SK-N-SH treated with all-trans-retinoic acid at 6 μM for 48 hours (cell line): ENCODE measurements around the gene NELFE.

Experiments used
- ARNTL ChIP-seq: fragments of 450-650 bp; formaldehyde crosslinking; IDR thresholded peaks from 2 replicates; pipeline ENCODE4 v1.5.0; 2020; ENCODE audit warnings: low read depth, mild to moderate bottlenecking, moderate library complexity, borderline replicate concordance
- BACH2 ChIP-seq: fragments of 250-450 bp; sonication (Bioruptor Pico); IDR thresholded peaks from 2 replicates; pipeline ENCODE4 v1.9.0; 2021; ENCODE audit warnings: mild to moderate bottlenecking, borderline replicate concordance
- GLIS3 ChIP-seq: fragments of 250-450 bp; sonication (Bioruptor Pico); IDR thresholded peaks from 2 replicates; pipeline ENCODE4 v1.5.0; 2020; ENCODE audit warnings: mild to moderate bottlenecking, moderate library complexity
- ISL1 ChIP-seq: fragments of 250-450 bp; sonication (Bioruptor Pico); IDR thresholded peaks from 2 replicates; pipeline ENCODE4 v2.1.2; 2022; ENCODE audit warnings: mild to moderate bottlenecking, moderate library complexity
- PPARA ChIP-seq: fragments of 250-450 bp; sonication (Bioruptor Pico); IDR thresholded peaks from 2 replicates; pipeline ENCODE4 v1.5.0; 2020; ENCODE audit warnings: mild to moderate bottlenecking, borderline replicate concordance
- RARB ChIP-seq: fragments of 250-450 bp; sonication (Bioruptor Pico); IDR thresholded peaks from 2 replicates; pipeline ENCODE4 v1.8.0; 2021; ENCODE audit warnings: mild to moderate bottlenecking, moderate library complexity
- TOX ChIP-seq: fragments of 250-450 bp; sonication (Bioruptor Pico); IDR thresholded peaks from 2 replicates; pipeline ENCODE4 v1.8.0; 2021; ENCODE audit warnings: mild to moderate bottlenecking, moderate library complexity, borderline replicate concordance
- ZC3H10 ChIP-seq: fragments of 250-450 bp; sonication (Bioruptor Pico); IDR thresholded peaks from 2 replicates; pipeline ENCODE4 v1.5.1; 2021; ENCODE audit warnings: mild to moderate bottlenecking, moderate library complexity
- ZNF565 ChIP-seq: fragments of 450-650 bp; formaldehyde crosslinking; conservative IDR thresholded peaks from 2 replicates; pipeline ENCODE4 v1.5.0; 2020; ENCODE audit warnings: low read depth, mild to moderate bottlenecking, moderate library complexity
- ZNF70 ChIP-seq: fragments of 450-650 bp; formaldehyde crosslinking; IDR thresholded peaks from 2 replicates; pipeline ENCODE4 v1.5.0; 2020; ENCODE audit warnings: mild to moderate bottlenecking, moderate library complexity
- TF ChIP-seq, protein P1 (sequence below): fragments of 250-450 bp; sonication (Bioruptor Pico); IDR thresholded peaks from 2 replicates; pipeline ENCODE4 v1.8.0; 2021; ENCODE audit warnings: low read depth, mild to moderate bottlenecking, moderate library complexity, borderline replicate concordance
- TF ChIP-seq, protein P2 (sequence below): fragments of 250-450 bp; sonication (Bioruptor Pico); IDR thresholded peaks from 2 replicates; pipeline ENCODE4 v1.5.1; 2021; ENCODE audit warnings: mild to moderate bottlenecking, moderate library complexity
- TF ChIP-seq, protein P3 (sequence below): fragments of 250-450 bp; sonication (Bioruptor Pico); IDR thresholded peaks from 2 replicates; pipeline ENCODE4 v1.5.0; 2020; ENCODE audit warnings: mild to moderate bottlenecking, moderate library complexity
- TF ChIP-seq, protein P4 (sequence below): fragments of 250-450 bp; sonication (Bioruptor Pico); IDR thresholded peaks from 2 replicates; pipeline ENCODE4 v1.8.0; 2020; ENCODE audit warnings: mild to moderate bottlenecking, moderate library complexity, borderline replicate concordance

DNA sequence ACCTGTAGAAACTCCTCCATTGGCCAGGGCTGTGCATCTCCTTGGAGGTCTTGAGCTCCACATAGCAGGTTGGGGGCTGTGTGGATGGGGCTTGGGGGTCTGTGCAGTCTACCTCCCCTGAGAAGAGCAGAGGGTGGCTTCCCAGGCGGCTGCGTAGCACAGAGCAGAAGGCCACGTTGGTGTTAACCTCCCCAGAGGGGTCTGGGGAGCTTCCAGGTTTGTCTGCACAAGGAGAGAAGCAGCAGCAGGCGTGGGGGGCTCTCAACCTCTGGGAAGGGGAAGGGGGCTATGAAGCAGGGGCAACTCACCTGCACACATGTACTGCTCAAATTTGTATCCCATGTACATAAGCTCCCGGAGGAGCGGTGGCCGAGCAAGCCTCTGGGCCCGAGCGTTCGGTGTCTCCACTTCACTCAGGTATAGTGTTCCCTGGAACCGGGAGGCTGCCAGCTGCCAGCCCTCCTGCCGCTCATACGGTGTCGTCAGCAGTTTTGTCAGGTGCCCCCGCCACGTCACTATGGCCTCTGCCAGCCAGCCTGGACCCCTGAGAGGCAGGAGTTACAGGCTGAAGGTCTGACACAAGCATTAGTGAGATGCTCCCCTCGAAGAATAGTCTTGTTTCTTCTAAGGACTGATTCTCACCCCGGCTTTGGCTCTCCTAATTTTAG is 12.0 kb upstream of the NELFE start:
- no peak for TF ChIP-seq ISL1 (CRISPR knock-in tag)
- TF ChIP-seq, protein P1, sequence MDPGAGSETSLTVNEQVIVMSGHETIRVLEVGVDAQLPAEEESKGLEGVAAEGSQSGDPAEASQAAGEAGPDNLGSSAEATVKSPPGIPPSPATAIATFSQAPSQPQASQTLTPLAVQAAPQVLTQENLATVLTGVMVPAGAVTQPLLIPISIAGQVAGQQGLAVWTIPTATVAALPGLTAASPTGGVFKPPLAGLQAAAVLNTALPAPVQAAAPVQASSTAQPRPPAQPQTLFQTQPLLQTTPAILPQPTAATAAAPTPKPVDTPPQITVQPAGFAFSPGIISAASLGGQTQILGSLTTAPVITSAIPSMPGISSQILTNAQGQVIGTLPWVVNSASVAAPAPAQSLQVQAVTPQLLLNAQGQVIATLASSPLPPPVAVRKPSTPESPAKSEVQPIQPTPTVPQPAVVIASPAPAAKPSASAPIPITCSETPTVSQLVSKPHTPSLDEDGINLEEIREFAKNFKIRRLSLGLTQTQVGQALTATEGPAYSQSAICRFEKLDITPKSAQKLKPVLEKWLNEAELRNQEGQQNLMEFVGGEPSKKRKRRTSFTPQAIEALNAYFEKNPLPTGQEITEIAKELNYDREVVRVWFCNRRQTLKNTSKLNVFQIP (CRISPR knock-in tag) = no peak
- TF ChIP-seq, protein P2, sequence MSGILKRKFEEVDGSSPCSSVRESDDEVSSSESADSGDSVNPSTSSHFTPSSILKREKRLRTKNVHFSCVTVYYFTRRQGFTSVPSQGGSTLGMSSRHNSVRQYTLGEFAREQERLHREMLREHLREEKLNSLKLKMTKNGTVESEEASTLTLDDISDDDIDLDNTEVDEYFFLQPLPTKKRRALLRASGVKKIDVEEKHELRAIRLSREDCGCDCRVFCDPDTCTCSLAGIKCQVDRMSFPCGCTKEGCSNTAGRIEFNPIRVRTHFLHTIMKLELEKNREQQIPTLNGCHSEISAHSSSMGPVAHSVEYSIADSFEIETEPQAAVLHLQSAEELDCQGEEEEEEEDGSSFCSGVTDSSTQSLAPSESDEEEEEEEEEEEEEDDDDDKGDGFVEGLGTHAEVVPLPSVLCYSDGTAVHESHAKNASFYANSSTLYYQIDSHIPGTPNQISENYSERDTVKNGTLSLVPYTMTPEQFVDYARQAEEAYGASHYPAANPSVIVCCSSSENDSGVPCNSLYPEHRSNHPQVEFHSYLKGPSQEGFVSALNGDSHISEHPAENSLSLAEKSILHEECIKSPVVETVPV (CRISPR knock-in tag) = no peak
- TF ChIP-seq ARNTL (CRISPR knock-in tag) = no peak
- no peak for TF ChIP-seq ZNF70 (CRISPR knock-in tag)
- TF ChIP-seq ZNF565 (CRISPR knock-in tag) = no peak
- TF ChIP-seq, protein P3, sequence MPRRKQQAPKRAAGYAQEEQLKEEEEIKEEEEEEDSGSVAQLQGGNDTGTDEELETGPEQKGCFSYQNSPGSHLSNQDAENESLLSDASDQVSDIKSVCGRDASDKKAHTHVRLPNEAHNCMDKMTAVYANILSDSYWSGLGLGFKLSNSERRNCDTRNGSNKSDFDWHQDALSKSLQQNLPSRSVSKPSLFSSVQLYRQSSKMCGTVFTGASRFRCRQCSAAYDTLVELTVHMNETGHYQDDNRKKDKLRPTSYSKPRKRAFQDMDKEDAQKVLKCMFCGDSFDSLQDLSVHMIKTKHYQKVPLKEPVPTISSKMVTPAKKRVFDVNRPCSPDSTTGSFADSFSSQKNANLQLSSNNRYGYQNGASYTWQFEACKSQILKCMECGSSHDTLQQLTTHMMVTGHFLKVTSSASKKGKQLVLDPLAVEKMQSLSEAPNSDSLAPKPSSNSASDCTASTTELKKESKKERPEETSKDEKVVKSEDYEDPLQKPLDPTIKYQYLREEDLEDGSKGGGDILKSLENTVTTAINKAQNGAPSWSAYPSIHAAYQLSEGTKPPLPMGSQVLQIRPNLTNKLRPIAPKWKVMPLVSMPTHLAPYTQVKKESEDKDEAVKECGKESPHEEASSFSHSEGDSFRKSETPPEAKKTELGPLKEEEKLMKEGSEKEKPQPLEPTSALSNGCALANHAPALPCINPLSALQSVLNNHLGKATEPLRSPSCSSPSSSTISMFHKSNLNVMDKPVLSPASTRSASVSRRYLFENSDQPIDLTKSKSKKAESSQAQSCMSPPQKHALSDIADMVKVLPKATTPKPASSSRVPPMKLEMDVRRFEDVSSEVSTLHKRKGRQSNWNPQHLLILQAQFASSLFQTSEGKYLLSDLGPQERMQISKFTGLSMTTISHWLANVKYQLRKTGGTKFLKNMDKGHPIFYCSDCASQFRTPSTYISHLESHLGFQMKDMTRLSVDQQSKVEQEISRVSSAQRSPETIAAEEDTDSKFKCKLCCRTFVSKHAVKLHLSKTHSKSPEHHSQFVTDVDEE (CRISPR knock-in tag) = no peak
- TF ChIP-seq PPARA (CRISPR knock-in tag) = no peak
- TF ChIP-seq TOX = no peak
- TF ChIP-seq, protein P4, sequence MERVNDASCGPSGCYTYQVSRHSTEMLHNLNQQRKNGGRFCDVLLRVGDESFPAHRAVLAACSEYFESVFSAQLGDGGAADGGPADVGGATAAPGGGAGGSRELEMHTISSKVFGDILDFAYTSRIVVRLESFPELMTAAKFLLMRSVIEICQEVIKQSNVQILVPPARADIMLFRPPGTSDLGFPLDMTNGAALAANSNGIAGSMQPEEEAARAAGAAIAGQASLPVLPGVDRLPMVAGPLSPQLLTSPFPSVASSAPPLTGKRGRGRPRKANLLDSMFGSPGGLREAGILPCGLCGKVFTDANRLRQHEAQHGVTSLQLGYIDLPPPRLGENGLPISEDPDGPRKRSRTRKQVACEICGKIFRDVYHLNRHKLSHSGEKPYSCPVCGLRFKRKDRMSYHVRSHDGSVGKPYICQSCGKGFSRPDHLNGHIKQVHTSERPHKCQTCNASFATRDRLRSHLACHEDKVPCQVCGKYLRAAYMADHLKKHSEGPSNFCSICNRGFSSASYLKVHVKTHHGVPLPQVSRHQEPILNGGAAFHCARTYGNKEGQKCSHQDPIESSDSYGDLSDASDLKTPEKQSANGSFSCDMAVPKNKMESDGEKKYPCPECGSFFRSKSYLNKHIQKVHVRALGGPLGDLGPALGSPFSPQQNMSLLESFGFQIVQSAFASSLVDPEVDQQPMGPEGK (CRISPR knock-in tag) = no peak
- no peak for TF ChIP-seq BACH2 (CRISPR knock-in tag)
- no peak for TF ChIP-seq GLIS3
- TF ChIP-seq ZC3H10 (CRISPR knock-in tag) = no peak
- no peak for TF ChIP-seq RARB (CRISPR knock-in tag)
